ENCODE data around the gene HNRNPK.
A peak's percentile ranks its signal among the peaks of the same experiment; 100 is the strongest.

DNA sequence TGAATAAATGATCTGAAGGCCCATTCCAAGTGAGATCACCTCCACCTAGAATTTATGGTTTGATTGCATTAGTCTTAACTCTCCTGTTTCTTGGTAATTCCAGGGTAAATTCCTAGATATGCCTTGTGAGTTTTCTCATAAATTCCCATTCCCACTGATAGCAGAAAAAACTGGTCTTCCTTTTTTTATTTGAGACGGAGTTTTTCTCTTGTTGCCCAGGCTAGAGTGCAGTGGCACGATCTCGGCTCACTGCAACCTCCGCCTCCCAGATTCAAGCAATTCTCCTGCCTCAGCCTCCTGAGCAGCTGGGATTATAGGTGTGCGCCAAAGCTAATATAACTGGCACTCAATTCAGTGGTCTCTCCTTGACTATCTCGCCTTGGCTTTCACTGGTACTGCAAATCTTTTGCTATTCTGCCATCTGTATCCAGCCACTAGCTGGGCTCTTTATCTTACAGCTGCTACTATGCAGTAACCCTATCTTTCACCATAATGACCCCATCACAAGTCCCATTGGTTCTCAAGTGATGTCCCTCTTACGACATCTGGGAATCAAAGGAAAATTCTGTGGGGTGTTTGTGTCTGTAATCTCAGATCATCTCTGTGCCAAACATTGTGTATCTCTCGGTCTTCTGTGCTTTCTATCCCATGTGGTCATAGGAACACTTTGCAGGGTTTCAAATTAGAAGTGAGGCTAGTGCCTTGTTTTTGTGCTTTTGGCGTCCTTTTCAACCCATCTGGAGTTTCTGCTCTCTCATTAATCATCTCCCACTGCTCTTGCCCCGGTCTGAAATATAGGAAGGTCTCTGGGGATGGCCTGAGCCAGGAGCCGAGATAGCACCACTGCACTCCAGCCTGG, 14.4 kb downstream of the HNRNPK start:
- TF ChIP-seq, protein P1, sequence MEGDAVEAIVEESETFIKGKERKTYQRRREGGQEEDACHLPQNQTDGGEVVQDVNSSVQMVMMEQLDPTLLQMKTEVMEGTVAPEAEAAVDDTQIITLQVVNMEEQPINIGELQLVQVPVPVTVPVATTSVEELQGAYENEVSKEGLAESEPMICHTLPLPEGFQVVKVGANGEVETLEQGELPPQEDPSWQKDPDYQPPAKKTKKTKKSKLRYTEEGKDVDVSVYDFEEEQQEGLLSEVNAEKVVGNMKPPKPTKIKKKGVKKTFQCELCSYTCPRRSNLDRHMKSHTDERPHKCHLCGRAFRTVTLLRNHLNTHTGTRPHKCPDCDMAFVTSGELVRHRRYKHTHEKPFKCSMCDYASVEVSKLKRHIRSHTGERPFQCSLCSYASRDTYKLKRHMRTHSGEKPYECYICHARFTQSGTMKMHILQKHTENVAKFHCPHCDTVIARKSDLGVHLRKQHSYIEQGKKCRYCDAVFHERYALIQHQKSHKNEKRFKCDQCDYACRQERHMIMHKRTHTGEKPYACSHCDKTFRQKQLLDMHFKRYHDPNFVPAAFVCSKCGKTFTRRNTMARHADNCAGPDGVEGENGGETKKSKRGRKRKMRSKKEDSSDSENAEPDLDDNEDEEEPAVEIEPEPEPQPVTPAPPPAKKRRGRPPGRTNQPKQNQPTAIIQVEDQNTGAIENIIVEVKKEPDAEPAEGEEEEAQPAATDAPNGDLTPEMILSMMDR (IDR thresholded peaks at IDR 0.05): no peak
- TF ChIP-seq GABPA (IDR thresholded peaks at IDR 0.05; ENCODE audit: low read depth): no peak
- no peak for TF ChIP-seq EP300 (IDR thresholded peaks at IDR 0.05; ENCODE audit: borderline replicate concordance in 1 of 2, low read depth in 1 of 2, low read length in 1 of 2)
- TF ChIP-seq POLR2AphosphoS5 (IDR thresholded peaks at IDR 0.05; ENCODE audit: low read depth, low read length): peak; percentile 63; the same call in 1 of the 2 replicates
- TF ChIP-seq FOXM1 (IDR thresholded peaks at IDR 0.05; ENCODE audit: low read depth): no peak
- TF ChIP-seq RCOR1 (IDR thresholded peaks at IDR 0.05; ENCODE audit: low read length): no peak
- no peak for TF ChIP-seq EZH2phosphoT487 (IDR thresholded peaks at IDR 0.05; ENCODE audit: borderline replicate concordance, low read depth)

Data from SK-N-SH (cell line).